Renal pelvis (tissue), 4 donors: Measurements from ENCODE around the gene PRMT3. TPM values are rescaled to one million over a fixed set of nuclear protein-coding genes. Genes with fewer than 3 reads are reported as not detected.
"Not testable (repeated sequence)": the region's sequence is repeated elsewhere in the genome, so short reads cannot be mapped to it uniquely, and the experiment has no call there.

Source experiments
- DNase-seq: peaks from one replicate; pipeline ENCODE4 v3.0.0-alpha.2; 2013
- polyA plus RNA-seq, 3 donors: library from polyadenylated mRNA; unstranded; fragments of 120-200 nt; gene quantifications; one replicate each; pipeline ENCODE4 v1.2.1, GENCODE V29; 2013; ENCODE audit not compliant: insufficient read length in 3 of 3

PRMT3 gene
- polyA plus RNA-seq, 3 donors = 15.7 to 18.7 (median 18.4) TPM

DNA sequence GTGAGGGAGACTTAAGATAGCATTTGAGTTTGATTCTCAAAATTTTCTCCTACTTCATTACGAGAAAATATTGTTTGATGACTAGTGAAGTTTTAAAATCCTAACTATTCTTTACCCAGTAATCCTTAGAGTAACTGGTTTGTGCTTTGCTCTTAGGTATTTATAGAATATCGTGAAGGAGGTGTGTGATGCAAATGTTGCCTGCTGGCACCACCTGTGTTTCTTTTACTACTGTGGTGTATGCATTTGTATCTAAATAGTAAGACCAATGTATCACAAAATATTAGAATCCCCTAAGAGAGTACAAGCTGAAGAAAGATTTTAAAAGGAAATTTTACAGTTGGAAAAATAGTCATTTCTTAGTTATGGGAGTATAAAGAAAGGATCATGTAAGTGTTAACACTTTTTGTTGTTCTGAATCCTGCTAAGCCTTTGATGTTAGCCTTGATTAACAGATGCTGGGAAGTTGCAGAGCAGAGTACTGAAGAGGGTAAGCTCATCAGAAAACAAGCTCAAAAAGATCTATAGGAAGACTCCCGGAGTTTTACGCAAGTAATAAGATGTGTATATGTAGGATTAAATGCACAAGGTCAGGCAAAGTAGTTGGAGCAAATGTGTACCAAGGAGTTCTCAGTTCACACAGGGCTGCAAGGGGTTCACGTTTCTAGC lies 109.7 kb downstream of the PRMT3 start:
- no peak for DNase-seq

DNA sequence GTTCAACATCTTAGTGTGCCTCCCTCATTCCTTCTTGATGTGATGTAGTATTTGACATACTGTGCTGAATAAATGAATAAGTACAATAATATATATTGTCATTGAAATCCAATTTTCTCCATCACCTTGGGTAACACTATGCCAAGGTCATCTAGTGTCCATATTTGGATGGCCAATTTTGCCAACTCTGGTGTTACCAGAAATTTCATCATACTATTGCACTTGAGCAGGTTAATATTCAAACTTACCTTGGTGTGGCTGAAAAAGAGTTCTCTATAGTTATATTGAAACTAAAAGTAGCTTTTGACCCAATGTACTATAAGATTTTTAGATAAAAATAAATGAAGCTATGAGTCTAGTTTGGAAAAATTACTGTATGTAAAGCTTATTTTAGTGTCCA lies 113.7 kb downstream of the PRMT3 start:
- no peak for DNase-seq

DNA sequence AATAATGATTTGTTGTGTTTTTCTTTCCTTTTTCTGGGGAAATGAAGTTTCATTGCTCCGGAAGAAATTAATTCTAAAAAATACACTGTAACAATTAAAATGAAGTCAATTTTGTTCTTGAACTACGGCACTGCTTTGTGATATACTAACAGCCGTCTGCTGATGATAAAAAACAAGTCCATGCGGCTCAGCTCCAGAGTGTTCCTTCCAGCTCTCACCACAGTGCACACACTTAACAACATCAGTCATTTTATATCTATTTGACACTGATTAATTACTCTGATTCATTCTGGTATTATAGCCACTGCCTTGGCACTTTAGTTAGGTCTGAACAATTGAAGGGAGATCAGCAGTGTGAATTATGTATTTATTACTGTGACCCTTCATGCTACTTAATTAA lies 114.5 kb downstream of the PRMT3 start:
- DNase-seq = no peak

DNA sequence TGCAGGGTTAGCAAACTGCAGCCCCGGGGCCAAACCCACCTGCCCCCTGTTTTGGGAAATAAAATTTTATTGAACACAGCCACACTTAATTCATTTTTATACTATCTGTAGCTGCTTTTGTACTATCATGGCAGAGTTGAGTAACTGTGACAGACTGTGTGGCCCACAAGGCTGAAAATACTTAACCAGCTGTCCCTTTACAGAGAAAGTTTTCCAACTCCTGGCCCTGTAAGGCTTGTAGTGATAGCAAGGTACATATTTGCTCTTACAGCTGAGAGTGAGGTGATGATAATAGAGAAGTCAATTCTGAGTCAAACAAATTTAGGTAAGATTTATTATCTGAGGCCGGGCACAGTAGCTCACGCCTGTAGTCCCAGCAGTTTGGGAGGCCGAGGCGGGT lies 124.5 kb downstream of the PRMT3 start:
- DNase-seq = no peak

DNA sequence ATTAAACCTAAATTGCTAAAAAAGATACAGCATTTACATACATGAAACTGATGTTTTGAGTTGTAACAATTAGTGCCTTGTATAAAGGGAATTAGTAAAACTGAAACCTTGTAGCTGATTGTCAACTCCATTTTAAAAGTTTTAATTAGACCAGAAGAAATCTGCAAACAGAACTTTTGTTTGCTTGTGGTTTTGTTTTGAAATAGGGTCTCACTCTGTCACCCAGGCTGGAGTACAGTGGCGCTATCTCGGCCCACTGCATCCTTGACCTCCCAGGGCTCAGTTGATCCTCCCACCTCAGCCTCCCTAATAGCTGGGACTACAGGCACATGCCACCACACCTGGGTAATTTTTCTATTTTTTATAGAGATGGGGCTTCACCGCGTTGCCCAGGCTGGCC lies 125.4 kb downstream of the PRMT3 start:
- no peak for DNase-seq

DNA sequence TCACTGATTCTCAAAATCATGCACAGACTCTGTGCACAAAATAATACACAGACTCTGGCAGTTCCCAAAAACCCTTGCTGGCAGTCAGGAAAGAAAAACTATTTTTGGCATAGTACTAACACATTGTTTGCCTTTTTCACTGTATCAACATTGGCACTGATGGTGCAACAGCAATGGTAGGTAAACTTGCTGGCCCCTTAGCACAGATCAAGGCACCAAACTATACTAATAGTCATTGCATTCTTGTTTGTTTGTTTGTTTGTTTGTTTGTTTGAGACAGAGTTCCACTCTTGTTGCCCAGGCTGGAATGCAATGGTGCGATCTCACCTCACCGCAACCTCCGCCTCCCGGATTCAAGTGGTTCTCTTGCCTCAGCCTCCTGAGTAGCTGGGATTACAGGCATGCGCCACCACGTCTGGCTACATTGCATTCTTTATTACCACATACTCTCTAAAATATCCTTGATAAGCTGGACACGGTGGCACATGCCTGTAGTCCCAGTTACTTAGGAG lies 130.9 kb downstream of the PRMT3 start:
- DNase-seq = no peak

DNA sequence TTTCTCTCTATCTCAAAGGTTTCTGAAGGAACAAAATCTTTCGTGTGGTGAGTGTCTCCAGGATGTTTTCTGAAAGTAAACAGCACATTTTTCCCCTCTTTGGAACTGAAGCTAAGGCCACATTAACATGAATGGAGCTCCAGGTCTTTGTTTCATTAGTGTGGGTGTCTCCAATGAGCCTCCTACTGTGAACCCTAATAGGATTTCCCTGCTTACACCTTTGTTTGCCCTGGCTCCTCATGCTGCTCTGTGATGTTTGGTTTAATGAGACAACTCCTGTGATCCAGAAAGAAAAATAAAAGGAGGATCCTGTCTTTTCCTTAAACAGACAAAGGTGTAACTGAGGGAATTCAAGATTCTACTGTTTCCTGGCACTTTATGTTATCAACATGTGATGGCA lies 135.0 kb downstream of the PRMT3 start:
- DNase-seq = no peak

DNA sequence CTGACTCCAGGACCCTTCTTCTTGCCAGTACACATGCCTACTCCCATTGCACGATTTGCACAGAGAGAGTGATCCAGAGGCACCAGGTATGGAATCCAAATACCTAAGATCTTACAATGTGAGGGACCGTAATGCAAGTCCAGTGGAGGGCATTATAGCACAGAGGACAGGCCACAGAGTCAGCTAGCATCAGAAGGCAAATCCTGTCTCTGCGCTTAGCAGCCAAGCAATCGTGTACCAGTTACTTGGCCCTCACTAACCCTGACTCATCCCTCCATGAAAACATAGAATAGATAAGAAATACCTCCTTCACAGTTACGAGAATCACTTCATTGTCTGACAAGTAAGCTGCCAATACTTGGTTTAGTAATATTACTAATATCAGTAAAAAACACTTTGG lies 142.2 kb downstream of the PRMT3 start:
- DNase-seq = no peak

DNA sequence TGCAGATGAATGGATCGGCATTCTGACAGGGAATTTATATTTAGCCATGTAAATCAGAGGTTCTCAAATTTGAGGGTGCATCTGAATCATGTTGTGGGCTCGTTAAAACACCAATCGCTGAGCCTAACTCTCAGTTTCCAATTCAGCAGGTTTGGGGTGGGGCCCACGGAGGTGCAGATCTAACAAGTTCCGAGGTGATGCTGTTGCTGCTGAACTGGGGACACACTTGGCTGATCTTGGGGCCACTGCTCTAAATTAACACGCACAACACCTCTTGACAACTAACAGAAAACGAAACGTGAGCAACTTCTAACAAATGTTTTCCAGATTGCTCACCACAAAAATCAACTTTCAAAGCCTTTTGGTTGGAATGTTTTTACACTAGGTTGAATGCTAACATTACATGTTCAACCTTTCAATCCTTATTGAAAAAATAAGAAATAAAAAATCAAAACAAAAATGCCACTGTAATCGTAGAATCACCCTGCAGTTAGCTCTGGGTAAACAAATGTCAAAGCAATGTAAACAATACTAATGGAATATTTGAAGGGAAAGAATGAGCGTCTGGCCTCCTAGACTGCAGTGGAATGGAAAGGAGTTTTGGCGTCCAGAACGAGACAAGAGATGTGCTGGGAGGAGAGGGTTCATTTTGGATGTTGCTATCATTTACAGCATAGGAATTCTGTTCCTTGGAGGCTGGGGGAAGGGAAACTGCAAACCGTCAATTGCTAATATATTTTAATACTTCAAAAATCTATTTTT lies 143.6 kb downstream of the PRMT3 start:
- DNase-seq = no peak

DNA sequence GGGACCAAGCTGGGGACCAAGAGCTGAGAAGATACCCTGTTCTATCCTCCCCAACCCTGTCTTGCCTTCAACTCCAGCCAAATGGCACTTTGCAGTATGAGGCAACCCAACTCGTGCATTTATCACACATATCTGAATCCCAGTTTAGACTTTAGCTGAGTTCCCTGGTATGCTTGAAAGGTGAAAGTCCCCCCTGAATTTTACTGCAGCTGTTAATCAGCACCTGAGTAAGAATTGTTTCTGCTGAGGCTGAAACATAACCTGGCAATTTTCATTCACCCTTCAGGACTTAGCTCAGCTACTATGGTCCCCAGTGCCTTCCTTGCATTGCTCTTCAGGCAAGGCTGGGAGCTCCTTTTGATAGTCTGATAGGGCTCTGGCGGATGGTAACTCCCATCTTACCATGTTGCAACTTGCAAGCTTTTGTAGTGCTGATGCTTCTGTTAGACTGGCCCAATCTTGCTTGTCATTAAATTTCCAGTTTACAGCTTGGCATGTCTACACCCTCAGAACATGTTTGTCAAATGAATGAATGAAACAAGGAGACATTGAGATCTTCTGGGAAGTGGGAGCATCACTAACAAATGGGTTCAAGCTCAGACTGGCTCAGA lies 147.9 kb downstream of the PRMT3 start:
- no peak for DNase-seq

DNA sequence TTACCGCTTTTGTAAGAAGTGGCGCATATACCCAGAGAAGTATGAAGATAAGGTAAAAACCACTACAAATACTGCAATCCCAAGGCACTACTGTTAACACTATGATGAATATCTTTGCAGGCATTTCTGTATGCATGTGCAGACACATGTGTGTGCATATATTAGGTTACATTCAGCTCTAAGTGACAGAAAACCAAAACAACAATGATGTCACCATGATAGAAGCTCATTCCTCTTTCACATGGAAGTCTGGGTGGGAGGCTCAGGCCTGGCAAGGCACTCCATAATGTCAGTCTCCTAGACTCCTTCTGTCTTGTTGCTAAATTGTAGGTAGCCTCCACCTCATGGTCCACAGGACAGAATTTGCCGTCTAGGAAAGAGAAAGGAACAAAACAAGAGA lies 148.8 kb downstream of the PRMT3 start:
- DNase-seq = no peak

DNA sequence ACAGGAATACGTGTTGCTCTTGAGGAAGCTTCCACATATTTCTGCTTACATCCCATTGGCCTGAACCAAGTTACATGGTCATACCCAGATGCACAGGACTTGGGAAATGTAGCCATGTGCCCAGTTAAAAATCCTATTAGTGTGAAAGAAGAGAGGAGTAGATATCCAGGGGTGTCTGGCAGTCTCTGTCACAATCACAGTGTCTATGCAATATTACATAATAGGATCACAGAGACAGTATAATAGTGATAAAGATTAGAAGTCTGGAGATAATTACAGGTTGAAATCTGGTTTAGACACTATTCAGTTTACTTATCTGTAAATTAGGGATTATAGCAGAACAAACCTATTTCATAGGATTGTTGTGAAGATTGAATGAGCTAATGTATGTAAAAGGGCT lies 149.3 kb downstream of the PRMT3 start:
- DNase-seq = no peak

DNA sequence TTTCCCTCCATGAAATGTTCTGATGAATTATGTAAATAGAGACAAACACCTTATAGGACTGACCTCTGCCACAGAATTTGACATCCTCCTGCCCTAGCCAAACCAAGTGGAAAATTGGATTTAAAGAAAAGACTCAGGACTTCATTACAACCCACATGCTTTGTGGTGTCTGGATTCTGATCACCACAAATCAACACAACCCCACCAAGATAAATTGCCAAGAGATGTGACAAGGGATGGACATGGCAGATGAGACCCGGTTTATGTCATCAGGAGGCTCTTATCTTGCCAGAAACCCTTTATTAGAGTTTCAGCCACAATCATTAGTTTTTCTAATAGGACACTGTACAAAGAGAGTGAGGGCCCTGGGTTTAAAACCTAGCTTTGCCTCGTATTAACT lies 154.0 kb downstream of the PRMT3 start:
- DNase-seq = peak; percentile 16

DNA sequence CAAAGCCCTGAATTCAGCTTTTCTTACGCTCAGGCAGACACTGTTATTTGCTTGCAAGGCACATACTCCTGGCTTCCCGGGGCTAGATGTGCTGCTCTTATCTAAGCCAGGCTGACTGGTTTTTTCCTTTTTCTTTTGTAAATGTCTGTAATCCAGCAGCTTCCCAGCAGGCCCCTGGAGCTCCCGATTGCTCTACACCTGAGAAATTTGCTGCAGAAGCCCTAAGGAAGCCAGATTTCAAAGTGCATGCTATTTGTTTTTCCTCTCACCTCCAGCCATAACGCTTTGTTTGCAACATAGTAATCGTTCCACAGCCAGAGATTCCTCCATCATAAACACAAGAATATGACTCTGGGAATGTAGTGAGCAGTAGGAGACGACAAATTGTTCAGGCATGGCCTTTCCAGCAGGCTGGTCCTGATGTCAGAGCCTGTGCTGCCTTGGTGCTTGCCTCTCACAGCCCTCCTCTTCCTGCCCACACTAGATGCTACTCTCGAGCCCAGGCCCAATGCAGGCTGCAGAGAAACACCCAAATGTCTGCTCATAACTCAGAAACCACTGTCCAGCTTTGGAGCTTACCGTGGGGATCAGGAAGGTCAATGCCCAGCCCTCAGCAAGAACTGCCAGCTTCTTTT lies 157.2 kb downstream of the PRMT3 start:
- no peak for DNase-seq

DNA sequence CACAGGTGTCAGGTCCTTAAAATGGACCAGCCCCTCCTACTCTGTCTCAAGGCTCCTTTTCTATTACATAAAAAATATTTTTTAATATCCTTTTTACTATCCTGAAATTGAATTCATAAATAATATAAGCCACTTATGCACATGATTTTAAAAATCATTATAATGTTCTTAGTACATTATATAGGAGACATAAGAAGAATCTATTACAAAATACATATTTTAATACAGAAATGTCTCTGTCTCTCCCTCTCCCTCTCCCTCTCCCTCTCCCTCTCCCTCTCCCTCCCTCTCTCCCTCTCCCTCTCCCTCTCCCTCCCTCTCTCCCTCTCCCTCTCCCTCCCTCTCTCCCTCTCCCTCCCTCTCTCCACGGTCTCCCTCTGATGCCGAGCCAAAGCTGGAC lies 159.9 kb downstream of the PRMT3 start:
- DNase-seq = no peak

DNA sequence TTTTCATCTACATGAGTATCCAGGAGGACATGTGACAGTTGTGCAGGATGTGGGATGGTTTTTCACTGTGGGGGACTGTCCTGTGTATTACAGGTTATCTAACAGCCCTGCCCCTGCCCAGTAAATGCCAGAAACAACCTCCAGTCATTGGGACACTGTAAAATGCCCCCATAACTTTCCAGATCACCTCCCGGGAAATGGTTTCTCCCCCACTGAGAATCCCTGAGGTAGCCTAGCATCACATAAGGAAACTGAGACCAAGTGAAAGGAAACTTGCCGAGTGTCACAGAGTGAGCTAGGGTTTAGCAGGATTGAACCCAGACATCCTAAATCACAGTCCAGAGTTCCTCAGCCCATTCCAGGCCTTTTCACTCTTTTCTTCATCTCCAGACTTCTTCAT lies 163.6 kb downstream of the PRMT3 start:
- DNase-seq = no peak

DNA sequence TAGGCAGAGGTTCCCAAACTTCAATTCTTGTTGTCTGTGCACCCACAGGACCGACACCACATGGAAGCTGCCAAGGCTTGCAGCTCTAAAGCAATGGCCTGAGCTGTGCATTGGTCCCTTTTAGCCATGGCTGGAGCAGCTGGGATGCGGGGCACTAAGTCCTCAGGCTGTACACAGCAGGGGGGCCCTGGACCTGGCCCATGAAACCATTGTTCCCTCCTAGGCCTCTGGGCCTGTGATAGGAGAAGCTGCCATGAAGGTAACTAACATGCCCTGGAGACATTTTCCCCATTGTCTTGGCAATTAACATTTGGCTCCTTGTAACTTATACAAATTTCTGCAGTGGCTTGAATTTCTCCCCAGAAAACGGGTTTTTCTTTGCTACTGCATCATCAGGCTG lies 168.3 kb downstream of the PRMT3 start:
- DNase-seq = no peak

DNA sequence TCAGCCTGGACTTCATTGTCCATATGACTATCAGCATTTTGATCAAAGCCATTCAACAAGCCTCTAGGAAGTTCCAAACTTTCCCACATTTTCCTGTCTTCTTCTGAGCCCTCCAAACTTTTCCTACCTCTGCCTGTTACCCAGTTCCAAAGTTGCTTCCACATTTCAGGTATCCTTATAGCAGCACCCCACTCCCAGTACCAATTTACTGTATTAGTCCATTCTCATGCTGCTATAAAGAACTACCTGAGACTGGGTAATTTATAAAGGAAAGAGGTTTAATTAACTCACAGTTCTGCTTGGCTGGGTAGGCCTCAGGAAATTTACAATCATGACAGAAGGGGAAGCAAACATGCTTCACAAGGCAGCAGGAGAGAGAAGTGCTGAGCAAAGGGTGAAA lies 168.9 kb downstream of the PRMT3 start:
- not testable (repeated sequence) for DNase-seq

DNA sequence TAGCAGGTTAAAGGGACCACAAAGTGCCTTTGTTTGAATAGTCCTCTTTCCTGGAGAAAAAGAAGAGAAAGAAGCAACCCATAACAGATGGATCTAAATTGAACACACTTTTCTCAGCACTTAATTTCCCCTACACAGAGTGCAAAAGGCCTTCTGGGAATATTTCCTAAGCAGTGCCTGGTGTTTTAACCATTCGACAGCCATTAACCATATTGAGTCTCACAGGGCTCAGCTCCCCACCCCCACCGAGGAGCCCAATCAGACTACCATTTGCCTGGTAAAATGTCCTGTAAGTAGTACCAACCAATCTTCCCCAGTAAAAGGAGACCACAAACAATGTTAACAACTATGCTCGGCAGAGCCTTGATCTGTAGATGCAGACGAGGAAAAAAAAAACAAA lies 171.2 kb downstream of the PRMT3 start:
- DNase-seq = no peak
